ENCODE measurements around the gene PCBP2. TPM values are rescaled to one million over a fixed set of nuclear protein-coding genes. Genes with fewer than 3 reads are reported as not detected.

Gene PCBP2
- total RNA-seq, 2 experiments from 2014 or later: 995 to 1,012 TPM

DNA sequence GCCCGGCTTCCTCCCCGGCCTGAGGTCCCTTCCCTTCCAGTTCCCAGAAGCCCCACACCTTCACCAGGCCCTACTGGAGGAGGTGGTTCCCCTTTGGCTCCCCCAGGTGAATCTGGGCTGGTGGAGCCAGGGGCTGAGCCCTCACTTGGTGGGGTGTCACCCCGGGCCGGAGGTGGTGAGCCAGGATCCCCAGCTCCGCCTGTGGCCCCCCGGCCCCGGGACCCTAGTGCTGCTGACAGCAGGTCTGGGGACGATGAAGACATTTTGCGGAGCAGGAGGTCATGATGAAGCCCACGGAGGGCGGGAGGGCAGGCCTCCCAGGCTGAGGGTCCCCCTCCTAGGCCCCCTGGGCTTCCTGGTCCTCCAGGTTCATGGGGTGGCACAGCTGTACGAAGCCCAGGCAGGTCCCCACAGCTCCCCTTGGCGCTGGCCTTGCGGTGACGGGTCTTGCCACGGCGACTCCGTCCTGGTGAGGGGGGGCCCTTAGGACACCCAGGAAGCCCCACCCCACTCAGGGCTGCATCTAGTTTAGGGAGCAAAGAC is 30.8 kb downstream of the PCBP2 start:
- ChIA-PET CTCF (interaction anchor here (1.2 to 2.3 kb wide), 4 partner anchors 9 to 32 kb away, joined by 3 to 5 read pairs (median 4); no protein-coding TSS in a partner anchor), POLR2A (interaction anchor here (0.6 to 1.4 kb wide), 5 partner anchors 9 to 138 kb away, joined by 3 to 7 read pairs (median 3); partner anchors contain the start of gene TARBP2)

DNA sequence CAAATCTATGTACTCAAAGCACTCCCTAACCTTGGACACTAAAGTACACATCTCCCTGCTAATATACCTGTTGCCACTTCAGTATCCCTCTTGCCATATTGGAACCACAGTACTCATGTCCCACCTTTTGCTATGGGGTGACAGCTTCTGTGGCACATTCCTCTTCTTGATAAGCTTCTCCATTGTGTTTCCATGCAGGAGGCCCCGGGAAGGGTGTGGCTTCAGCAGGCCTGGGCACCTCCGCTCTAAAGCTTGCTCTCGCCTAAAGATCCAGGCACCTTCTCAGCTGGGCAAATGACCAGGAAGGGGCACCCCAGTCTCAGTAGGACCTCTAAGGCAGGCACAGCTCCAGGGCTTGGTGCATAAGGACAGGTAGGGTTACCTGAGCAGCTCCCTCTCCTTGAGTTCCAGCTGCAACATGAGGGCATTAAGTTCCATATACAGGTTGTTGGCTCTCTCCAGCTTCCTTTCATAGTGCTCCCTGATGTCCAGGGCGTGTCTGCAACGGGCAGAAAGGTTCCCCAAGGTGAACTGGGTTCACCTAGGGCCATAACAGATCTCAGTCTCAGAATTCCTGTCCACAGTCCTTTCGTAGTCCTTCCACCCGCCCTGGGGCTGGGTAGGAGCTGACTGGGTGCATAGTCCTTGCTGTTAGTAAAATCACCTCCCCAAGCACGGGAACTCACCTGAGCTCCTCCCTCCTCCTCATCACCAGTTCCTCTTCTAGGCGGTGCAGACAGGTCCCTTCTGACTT is 31.5 kb downstream of the PCBP2 start:
- ChIA-PET POLR2A (interaction anchor here (0.5 to 1.4 kb wide), 3 partner anchors 8 to 23 kb away, joined by 3 to 7 read pairs (median 3); no protein-coding TSS in a partner anchor), CTCF (interaction anchor here (2.0 to 2.3 kb wide), 2 partner anchors 9 to 33 kb away, joined by 5 read pairs; no protein-coding TSS in a partner anchor)

DNA sequence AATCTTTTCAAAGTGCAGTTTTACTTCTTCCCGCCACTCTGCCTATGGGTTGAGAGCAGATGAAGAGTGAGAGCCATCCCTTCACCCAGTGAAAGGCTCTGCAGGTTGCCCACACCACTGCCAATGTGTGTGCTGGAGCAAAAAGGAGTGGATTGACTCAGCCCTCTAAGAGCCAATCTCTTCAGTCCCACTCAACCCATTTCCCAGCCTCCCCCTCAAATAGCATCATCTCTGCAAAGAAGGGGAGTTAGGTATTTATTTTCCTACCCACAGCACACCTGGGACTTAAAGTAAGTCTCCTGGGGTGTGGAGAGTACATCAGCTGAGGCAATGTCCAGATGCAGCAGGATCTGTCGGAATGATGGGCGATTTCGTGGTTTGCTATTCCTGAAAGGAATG is 32.1 kb downstream of the PCBP2 start:
- ChIA-PET CTCF (interaction anchor here (2.0 kb wide), 1 partner anchor 8 kb away, joined by 5 read pairs; no protein-coding TSS in a partner anchor), POLR2A (no interaction called here)

DNA sequence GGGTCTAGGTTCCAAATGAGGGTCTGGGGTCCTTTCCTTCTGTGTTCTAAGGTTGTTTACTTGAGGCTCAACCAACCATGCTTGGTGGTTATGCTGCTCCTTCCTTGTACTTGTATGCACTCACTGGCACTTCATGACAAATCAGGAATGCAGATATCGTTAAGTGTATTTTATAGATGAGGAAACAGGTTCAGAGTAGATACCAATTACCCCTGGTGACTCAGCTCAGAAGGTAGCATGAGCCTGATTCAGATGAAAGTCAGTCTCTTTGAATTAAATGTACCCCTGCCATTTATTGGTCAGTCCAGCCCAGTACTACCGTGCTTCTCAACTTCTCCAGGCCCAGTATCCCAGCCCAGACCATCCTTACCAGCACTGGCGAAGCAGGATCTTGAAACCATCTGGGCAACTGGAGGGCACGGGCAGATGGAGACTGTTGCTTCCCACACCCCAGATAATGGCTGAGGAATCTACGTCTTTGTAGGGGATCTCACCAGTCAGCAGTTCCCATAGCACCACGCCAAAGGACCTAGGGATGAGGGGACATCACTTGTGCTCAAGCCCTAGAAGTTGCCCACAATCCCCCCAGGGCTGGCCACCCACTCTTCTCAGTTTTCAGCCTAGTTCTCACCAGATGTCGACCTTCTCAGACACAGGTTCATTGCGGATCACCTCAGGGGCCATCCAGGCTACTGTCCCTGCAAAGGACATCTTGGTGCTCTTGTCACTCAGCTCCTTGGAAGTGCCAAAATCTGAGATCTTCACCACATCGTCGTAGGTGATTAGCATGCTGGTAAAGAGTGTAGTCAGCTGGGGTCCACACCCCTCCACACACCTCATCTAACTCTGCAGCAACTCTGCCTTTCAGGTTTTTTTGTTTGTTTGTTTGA is 33.0 kb downstream of the PCBP2 start:
- ChIA-PET POLR2A (no interaction called here), CTCF (no interaction called here)

DNA sequence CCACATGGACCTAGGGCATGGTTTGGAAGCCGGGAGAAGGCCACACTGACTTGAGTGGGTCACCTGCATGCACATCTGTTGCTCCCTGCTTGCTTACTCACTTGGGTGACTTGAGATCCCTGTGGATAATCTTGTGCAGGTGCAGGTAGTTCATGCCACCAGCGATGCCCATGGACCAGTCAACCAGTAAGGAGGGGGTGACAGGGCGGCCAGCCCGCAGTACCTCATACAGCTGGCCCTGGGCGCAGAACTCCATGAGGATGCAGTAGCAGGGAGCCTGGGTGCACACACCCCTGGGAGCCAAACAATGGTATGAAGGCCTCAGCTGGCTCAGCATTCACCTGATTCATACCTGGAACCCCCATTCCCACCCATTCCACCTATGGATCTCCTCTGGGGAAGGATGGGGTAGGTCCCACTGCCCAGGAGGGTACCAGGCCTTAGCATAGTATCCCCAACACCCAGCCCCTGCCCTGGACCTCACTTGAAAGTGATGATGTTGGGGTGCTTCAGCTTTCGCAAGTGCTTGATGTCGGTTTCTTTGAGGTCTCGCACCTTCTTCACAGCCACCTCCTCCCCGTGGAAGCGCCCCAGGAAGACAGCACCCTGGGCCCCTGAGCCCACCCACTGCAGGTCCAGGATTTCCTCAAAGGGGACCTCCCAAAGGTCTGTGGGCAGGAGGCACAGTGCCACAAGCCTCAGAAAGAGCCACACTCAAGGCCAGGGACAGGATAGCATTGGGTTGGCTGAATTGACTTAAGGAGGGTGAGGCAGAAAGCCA is 34.2 kb downstream of the PCBP2 start:
- CTCF ChIA-PET: interaction anchor here (0.6 to 0.9 kb wide), 2 partner anchors 14 to 60 kb away, joined by 3 read pairs; no protein-coding TSS in a partner anchor
- POLR2A ChIA-PET: no interaction called here

DNA sequence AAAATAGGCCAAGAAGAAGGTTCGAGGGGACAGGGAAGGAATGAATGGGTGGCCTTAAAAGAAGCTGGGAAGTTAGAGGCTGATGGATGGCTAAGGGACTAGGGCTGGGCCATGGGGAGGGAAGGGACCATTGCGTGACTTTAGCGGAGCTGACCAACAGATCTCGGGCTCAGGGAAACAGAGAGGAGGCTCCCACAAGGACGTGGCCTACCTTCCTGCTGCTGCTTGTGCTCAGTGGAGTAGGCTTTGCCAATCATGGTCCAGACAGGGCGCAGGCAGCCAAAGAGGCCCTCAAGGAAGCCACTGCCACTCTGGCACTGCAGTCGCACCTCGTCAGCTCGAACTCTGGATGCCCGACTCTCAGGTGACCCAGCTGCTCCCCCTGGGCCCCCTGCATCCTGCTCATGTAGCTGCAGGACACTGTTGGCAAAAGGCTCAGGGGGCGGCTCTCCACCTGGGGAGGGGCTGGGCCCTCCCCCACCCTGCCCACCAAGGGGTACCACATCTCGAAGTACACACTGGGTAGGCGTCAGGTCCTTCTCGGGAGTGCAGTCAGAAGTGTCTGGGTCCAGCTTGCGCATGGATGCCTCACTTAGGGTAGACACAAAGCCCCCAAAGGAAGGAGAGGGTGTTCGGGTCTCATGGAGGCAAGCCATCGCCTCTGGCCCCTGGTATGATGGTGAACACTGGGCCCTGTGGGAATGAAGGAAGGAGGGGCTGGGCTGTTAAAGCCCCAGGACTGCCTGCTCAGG is 35.0 kb downstream of the PCBP2 start:
- ChIA-PET POLR2A (no interaction called here), CTCF (interaction anchor here (0.6 to 0.9 kb wide), 2 partner anchors 15 to 61 kb away, joined by 3 read pairs; no protein-coding TSS in a partner anchor)

DNA sequence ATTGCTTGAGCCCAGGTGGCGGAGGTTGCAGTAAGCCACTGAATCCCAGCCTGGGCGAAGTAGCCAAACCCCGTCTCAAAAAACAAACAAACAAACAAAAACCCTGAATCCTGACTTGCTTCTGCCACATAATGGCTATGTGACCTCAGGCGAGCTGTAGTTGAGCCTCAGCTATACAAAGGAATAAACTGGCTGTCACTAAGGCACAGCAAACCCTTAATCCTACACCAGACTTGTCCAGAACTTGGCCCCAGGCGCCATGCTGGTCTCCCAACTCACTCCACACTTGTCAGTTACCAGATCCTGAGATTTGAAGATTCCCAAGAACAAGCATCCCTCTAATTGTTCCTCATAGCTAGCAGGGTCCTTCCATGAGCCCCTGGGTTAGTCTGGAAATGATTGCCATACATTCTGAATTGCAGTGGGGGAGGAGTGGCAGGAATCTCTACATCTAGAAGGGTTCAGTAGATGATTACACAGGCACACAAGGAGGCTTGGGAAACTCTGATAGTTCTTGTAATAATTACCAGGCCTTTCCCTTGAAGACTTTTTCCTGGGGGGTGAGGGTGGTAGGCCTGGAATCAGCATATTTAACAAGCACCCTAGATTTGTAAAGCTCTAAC is 37.5 kb downstream of the PCBP2 start:
- ChIA-PET CTCF (interaction anchor here (1.1 to 3.0 kb wide), 3 partner anchors 11 to 19 kb away, joined by 5 to 11 read pairs (median 7); no protein-coding TSS in a partner anchor), POLR2A (interaction anchor here (0.7 to 1.3 kb wide), 2 partner anchors 11 to 36 kb away, joined by 3 to 5 read pairs; no protein-coding TSS in a partner anchor)

DNA sequence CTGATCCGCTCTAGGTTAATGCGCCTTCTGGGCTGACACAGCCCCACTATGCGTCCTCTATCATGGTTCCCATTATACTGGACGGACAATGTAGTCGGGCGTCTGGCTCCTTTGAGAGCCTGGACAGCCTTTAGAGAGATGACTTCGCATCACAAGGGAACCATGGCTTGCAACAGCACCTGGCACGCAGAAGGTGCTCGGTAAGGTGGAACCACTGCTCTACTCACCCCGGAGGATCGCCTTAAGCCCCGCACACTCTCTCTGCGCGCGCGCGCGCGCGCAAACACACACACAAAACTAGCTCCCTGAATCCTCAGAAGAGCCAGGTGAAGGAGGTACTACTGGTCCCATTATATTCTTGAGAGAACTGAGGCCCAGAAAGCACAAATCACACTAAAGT is 40.3 kb downstream of the PCBP2 start:
- CTCF ChIA-PET: interaction anchor here (0.7 to 3.0 kb wide), 7 partner anchors 9 to 17 kb away, joined by 3 to 11 read pairs (median 4); partner anchors contain the start of gene TARBP2
- POLR2A ChIA-PET: interaction anchor here (0.6 to 1.3 kb wide), 4 partner anchors 9 to 389 kb away, joined by 3 to 7 read pairs (median 4); partner anchors contain the start of gene SOAT2

DNA sequence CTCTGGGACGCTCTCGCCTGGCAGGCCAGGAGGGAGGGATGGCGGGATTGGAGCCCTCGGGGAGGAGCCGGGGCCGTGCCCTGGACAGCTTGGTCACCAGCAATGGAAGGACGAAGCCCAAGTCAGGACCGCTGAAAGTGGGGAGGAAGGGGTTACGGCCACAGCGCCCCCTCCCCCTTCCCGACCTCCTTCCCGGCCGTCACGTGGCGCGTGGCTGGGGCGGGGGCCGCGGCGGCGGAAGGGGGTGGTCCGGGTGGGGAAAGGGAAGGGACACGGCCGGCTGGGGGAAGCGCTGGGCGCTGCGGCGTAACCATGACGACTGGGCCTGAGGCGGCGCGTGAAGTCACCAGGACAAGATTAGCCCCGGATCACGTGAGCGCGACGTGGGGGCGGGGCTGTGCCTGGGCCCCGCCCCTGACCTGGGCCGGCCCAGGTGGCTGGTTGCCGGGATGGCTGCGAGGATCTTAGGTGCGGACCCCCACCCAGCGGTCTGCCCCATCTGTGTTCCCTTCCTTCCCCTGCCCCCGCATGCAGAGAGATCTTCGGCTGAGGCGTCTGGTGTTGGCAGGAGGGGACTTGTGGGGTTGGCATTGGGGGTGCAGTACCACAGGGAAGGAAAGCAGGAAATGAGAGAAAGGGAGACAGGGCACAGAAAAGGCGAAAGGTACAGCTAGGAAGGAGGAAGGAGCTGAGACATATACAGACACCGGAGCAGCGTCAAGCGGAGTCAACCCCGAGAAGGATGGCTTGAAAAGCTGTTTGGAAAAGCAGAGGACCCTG is 41.1 kb downstream of the PCBP2 start:
- CTCF ChIA-PET: interaction anchor here (0.7 to 1.8 kb wide), 8 partner anchors 10 to 146 kb away, joined by 3 to 6 read pairs (median 4); no protein-coding TSS in a partner anchor
- POLR2A ChIA-PET: interaction anchor here (0.6 kb wide), 1 partner anchor 42 kb away, joined by 3 read pairs; no protein-coding TSS in a partner anchor

DNA sequence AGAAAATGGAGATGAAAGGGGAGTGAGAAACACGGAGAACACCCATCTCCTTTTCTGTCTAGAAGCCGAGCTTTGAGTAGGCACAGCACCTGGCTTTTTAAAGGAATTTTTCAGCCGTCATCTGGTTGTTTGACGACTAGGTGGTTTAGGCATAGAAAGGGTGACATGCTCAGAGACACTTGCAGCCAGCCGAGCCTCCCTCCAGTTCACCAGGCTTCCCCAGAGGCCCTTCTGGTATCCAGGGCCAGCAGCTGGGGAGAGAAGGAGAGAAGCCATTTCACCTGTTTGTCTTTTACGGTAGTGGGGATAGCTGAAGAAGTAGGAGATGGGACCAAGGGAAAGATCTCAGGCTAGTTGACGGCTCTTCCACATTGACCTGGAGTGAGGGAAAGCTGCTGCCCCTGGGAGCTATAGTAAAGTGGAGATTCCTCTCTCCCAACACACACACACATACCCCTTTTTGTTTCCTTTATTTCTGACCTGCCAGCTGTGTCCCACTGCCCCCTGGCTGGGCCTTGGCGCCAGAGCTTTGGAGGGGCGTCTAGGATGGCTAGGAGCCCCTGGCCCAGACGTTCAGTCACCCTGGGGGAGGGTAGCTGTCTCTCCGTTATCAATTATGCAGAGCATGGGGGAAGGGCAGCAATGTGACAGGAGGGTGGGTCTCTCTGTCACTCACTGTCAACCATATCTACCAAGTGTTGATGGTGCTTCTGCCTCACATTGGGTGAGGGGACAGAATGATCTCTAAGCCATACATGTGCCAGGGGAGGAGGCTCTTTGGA is 41.9 kb downstream of the PCBP2 start:
- ChIA-PET CTCF (interaction anchor here (0.7 to 1.3 kb wide), 5 partner anchors 15 to 172 kb away, joined by 3 to 6 read pairs (median 4); partner anchors contain the start of gene AAAS), POLR2A (interaction anchor here (0.6 to 0.7 kb wide), 2 partner anchors 43 to 45 kb away, joined by 3 read pairs; no protein-coding TSS in a partner anchor)

DNA sequence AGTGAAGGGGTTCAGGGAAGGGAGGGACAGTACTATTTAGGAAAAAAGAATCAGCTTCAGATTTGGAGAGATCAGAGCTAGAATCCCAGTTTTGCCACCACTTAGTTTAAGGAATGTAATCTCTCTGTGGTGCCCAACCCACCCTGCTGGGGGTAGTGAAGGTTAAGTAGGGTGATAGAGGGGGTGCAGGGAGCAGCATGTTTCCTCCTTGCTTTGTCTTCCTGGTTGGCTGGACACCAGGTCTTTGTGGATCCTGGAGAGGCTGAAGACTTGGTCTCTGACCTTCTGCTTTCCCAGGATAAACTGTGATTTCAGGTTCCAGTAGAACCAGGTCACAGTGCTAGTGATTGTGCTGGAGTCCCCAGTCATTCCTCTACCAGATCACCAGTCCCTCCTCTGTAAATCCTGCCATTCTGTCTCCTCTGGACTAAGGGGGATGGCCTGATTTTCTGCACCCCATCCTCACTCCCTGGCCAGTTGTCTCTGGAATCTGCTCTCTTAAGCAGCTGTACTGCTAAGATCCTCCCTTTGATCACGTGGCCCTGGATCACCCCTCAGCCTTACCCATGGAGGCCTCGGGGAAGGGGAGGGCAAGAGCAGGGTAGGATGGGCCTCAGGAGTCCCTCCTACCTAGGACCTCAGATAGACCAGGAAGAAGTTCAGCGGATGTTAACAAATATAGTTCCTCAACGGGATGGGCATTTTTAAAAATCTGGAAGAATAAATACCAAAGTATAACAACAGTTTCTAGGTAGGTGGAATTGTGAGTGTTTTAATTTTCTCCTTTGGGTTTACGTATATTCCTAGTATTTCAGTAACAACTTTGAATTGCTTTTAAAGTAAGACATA is 44.2 kb downstream of the PCBP2 start:
- CTCF ChIA-PET: interaction anchor here (1.2 kb wide), 1 partner anchor 17 kb away, joined by 3 read pairs; no protein-coding TSS in a partner anchor
- POLR2A ChIA-PET: no interaction called here

DNA sequence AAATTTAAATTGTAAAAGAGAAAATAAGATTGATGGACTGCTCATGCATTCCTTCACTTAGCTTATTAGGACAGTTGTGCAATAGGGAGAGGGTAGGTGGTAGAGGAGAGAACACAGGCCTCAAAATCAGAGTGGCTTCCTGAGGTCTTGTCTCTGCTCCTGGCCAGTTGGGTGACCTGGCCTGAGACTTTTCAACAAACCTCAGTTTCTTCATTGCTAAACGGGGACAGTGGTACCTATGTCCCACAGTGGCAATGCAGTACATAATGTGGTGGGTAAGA is 44.8 kb downstream of the PCBP2 start:
- CTCF ChIA-PET: no interaction called here
- POLR2A ChIA-PET: no interaction called here

DNA sequence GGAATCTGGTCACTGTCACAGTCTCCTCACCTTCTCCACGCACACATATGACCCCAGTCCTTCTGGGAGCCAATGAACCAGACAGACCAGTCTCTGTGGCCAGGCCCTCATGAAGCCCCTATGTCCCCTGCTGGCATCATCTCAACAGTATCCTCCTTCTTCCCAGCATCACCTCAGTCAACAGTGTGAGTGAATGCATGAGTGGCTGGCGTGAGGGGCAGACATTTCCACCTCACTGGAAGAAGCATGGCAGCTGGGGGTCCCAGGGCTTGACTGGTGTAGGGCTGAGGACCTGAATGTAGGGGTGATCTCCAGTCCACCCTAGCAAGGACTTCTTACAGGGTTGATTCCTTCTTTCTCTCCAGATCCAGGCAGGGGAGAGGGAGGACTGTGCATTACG is 45.6 kb downstream of the PCBP2 start:
- CTCF ChIA-PET: no interaction called here
- POLR2A ChIA-PET: no interaction called here

DNA sequence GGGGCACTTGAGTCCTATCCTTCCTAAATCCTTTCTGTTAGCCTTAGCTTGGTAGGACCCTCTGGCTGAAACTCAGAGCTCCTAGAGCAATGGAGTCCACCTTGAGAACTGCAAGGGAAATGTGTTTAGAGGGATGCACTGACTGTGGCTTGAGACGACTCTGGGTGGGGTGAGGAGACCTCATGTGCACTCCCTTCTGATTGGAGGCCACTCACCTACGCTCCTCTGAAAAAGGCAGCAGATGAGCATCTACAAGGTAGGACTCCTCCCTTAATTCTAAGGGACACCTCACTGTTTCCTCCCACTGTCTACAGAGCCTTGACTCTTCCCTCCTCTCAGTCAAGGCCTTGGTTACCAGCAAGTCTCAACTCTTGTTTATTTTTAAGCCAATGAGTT is 46.3 kb downstream of the PCBP2 start:
- ChIA-PET POLR2A (no interaction called here), CTCF (interaction anchor here (0.6 to 1.4 kb wide), 4 partner anchors 49 to 273 kb away, joined by 3 to 4 read pairs (median 3); no protein-coding TSS in a partner anchor)
